ENCODE measurements around the gene IFNG-AS1.
A peak's percentile ranks its signal among the peaks of the same experiment; 100 is the strongest.

Gene IFNG-AS1

GRCh38 chr12:68031174-68031573, 41.9 kb downstream of the IFNG-AS1 start:
- H2BK5ac ChIP-seq (ENCODE audit: low read length) = no peak overlapping the region
- no peaks in the 10 kb centered on the region for H3K27me3 ChIP-seq (ENCODE audit: insufficient read depth, low read length, poor library complexity)
- H3K4ac ChIP-seq (ENCODE audit: low read depth, low read length) = no peak overlapping the region
- H3K4me1 ChIP-seq (ENCODE audit: control insufficient read depth, low read depth, low read length) = no peaks in the 10 kb centered on the region
- no peak overlapping the region for H3K9ac ChIP-seq (ENCODE audit: low read length)
- no peak overlapping the region for H2BK120ac ChIP-seq (ENCODE audit: low read depth, low read length)
- H3K36me3 ChIP-seq (ENCODE audit: control insufficient read depth, insufficient read depth, low read length) = no peaks in the 10 kb centered on the region
- DNase-seq = no peak
- no peak overlapping the region for H2BK15ac ChIP-seq (replicated peaks; ENCODE audit: low read depth)
- WGBS (ENCODE audit: extremely low coverage, insufficient coverage, low lambda C conversion rate) = no CpG with 5 or more reads among the region's 3 CpGs
- H4K8ac ChIP-seq (ENCODE audit: low read depth, low read length) = no peak overlapping the region
- no peak overlapping the region for H3K56ac ChIP-seq (ENCODE audit: low read length)
- no peaks in the 10 kb centered on the region for H3K79me2 ChIP-seq (ENCODE audit: control insufficient read depth, insufficient read depth, low read length)
- no peak overlapping the region for H3K18ac ChIP-seq (ENCODE audit: low read length)
- H2AK5ac ChIP-seq (ENCODE audit: low read length) = no peak overlapping the region
- no peak overlapping the region for H3K4me2 ChIP-seq (ENCODE audit: low read length)
- H3K79me1 ChIP-seq (ENCODE audit: low read length) = no peaks in the 10 kb centered on the region
- H3K4me3 ChIP-seq (ENCODE audit: low read length) = no peak overlapping the region
- no peak overlapping the region for H4K5ac ChIP-seq (ENCODE audit: low read length)
- H3K23ac ChIP-seq (ENCODE audit: low read length) = no peak overlapping the region
- H3K27ac ChIP-seq (ENCODE audit: low read depth, low read length) = no peak overlapping the region

GRCh38 chr12:68031881-68032739, 42.9 kb downstream of the IFNG-AS1 start:
- Histone ChIP-seq H4K8ac (ENCODE audit: low read depth, low read length) (no peak overlapping the region), H3K36me3 (ENCODE audit: control insufficient read depth, insufficient read depth, low read length) (no peaks in the 10 kb centered on the region), H3K79me2 (ENCODE audit: control insufficient read depth, insufficient read depth, low read length) (no peaks in the 10 kb centered on the region), H3K4me3 (ENCODE audit: low read length) (no peak overlapping the region), H3K4me1 (ENCODE audit: control insufficient read depth, low read depth, low read length) (no peaks in the 10 kb centered on the region), H2BK5ac (ENCODE audit: low read length) (no peak overlapping the region), H2BK15ac (replicated peaks; ENCODE audit: low read depth) (no peak overlapping the region), H3K27ac (ENCODE audit: low read depth, low read length) (no peak overlapping the region), H4K5ac (ENCODE audit: low read length) (no peak overlapping the region), H2AK5ac (ENCODE audit: low read length) (no peak overlapping the region), H3K18ac (ENCODE audit: low read length) (no peak overlapping the region), H3K27me3 (ENCODE audit: insufficient read depth, low read length, poor library complexity) (no peaks in the 10 kb centered on the region), H2BK120ac (ENCODE audit: low read depth, low read length) (no peak overlapping the region), H3K56ac (ENCODE audit: low read length) (no peak overlapping the region), H3K23ac (ENCODE audit: low read length) (no peak overlapping the region), H3K4me2 (ENCODE audit: low read length) (no peak overlapping the region), H3K79me1 (ENCODE audit: low read length) (no peaks in the 10 kb centered on the region), H3K4ac (ENCODE audit: low read depth, low read length) (peak overlapping the region; percentile 36), H3K9ac (ENCODE audit: low read length) (no peak overlapping the region)
- WGBS (ENCODE audit: extremely low coverage, insufficient coverage, low lambda C conversion rate) = no CpG with 5 or more reads among the region's 9 CpGs
- no peak for DNase-seq

- Histone ChIP-seq H3K79me1 (ENCODE audit: low read length) (no peaks in the 10 kb centered on the region), H3K4me3 (ENCODE audit: low read length) (no peak overlapping the region), H3K27me3 (ENCODE audit: insufficient read depth, low read length, poor library complexity) (no peaks in the 10 kb centered on the region), H4K8ac (ENCODE audit: low read depth, low read length) (no peak overlapping the region), H3K36me3 (ENCODE audit: control insufficient read depth, insufficient read depth, low read length) (no peaks in the 10 kb centered on the region), H2BK15ac (replicated peaks; ENCODE audit: low read depth) (no peak overlapping the region), H4K5ac (ENCODE audit: low read length) (no peak overlapping the region), H3K4ac (ENCODE audit: low read depth, low read length) (no peak overlapping the region), H3K56ac (ENCODE audit: low read length) (no peak overlapping the region), H3K18ac (ENCODE audit: low read length) (no peak overlapping the region), H3K4me2 (ENCODE audit: low read length) (no peak overlapping the region), H3K23ac (ENCODE audit: low read length) (no peak overlapping the region), H3K27ac (ENCODE audit: low read depth, low read length) (no peak overlapping the region), H3K79me2 (ENCODE audit: control insufficient read depth, insufficient read depth, low read length) (no peaks in the 10 kb centered on the region), H3K9ac (ENCODE audit: low read length) (no peak overlapping the region), H2BK5ac (ENCODE audit: low read length) (no peak overlapping the region), H2BK120ac (ENCODE audit: low read depth, low read length) (no peak overlapping the region), H2AK5ac (ENCODE audit: low read length) (no peak overlapping the region), H3K4me1 (ENCODE audit: control insufficient read depth, low read depth, low read length) (no peaks in the 10 kb centered on the region)
- no peak for DNase-seq
- WGBS (ENCODE audit: extremely low coverage, insufficient coverage, low lambda C conversion rate) = no CpG with 5 or more reads among the region's 5 CpGs
Measured at GRCh38 chr12:68034567-68034966, 45.3 kb downstream of the IFNG-AS1 start.

GRCh38 chr12:68036642-68037041, 47.4 kb downstream of the IFNG-AS1 start:
- H3K79me2 ChIP-seq (ENCODE audit: control insufficient read depth, insufficient read depth, low read length) = no peaks in the 10 kb centered on the region
- H3K4ac ChIP-seq (ENCODE audit: low read depth, low read length) = no peak overlapping the region
- H3K23ac ChIP-seq (ENCODE audit: low read length) = no peak overlapping the region
- no peak overlapping the region for H3K56ac ChIP-seq (ENCODE audit: low read length)
- no peak overlapping the region for H2AK5ac ChIP-seq (ENCODE audit: low read length)
- no peaks in the 10 kb centered on the region for H3K4me1 ChIP-seq (ENCODE audit: control insufficient read depth, low read depth, low read length)
- no peak overlapping the region for H2BK15ac ChIP-seq (replicated peaks; ENCODE audit: low read depth)
- no peak for DNase-seq
- no peaks in the 10 kb centered on the region for H3K79me1 ChIP-seq (ENCODE audit: low read length)
- H2BK5ac ChIP-seq (ENCODE audit: low read length) = no peak overlapping the region
- no peak overlapping the region for H3K18ac ChIP-seq (ENCODE audit: low read length)
- no peak overlapping the region for H3K4me3 ChIP-seq (ENCODE audit: low read length)
- H4K5ac ChIP-seq (ENCODE audit: low read length) = no peak overlapping the region
- H2BK120ac ChIP-seq (ENCODE audit: low read depth, low read length) = no peak overlapping the region
- no CpG with 5 or more reads among the region's 7 CpGs for WGBS (ENCODE audit: extremely low coverage, insufficient coverage, low lambda C conversion rate)
- H4K8ac ChIP-seq (ENCODE audit: low read depth, low read length) = no peak overlapping the region
- H3K9ac ChIP-seq (ENCODE audit: low read length) = no peak overlapping the region
- no peaks in the 10 kb centered on the region for H3K36me3 ChIP-seq (ENCODE audit: control insufficient read depth, insufficient read depth, low read length)
- H3K27me3 ChIP-seq (ENCODE audit: insufficient read depth, low read length, poor library complexity) = no peaks in the 10 kb centered on the region
- no peak overlapping the region for H3K4me2 ChIP-seq (ENCODE audit: low read length)
- H3K27ac ChIP-seq (ENCODE audit: low read depth, low read length) = no peak overlapping the region

- Histone ChIP-seq H3K4me3 (ENCODE audit: low read length) (no peak overlapping the region), H2AK5ac (ENCODE audit: low read length) (no peak overlapping the region), H3K27ac (ENCODE audit: low read depth, low read length) (no peak overlapping the region), H3K9ac (ENCODE audit: low read length) (no peak overlapping the region), H3K36me3 (ENCODE audit: control insufficient read depth, insufficient read depth, low read length) (no peaks in the 10 kb centered on the region), H2BK15ac (replicated peaks; ENCODE audit: low read depth) (no peak overlapping the region), H3K56ac (ENCODE audit: low read length) (no peak overlapping the region), H4K5ac (ENCODE audit: low read length) (no peak overlapping the region), H4K8ac (ENCODE audit: low read depth, low read length) (no peak overlapping the region), H3K18ac (ENCODE audit: low read length) (no peak overlapping the region), H3K79me2 (ENCODE audit: control insufficient read depth, insufficient read depth, low read length) (no peaks in the 10 kb centered on the region), H3K23ac (ENCODE audit: low read length) (no peak overlapping the region), H3K4me1 (ENCODE audit: control insufficient read depth, low read depth, low read length) (no peaks in the 10 kb centered on the region), H3K27me3 (ENCODE audit: insufficient read depth, low read length, poor library complexity) (no peaks in the 10 kb centered on the region), H3K4ac (ENCODE audit: low read depth, low read length) (no peak overlapping the region), H2BK120ac (ENCODE audit: low read depth, low read length) (no peak overlapping the region), H2BK5ac (ENCODE audit: low read length) (no peak overlapping the region), H3K4me2 (ENCODE audit: low read length) (no peak overlapping the region), H3K79me1 (ENCODE audit: low read length) (no peaks in the 10 kb centered on the region)
- DNase-seq = no peak
Measured at GRCh38 chr12:68037616-68038255, 48.5 kb downstream of the IFNG-AS1 start.

Data from mesendoderm (in vitro differentiated cells).